Measurements from ENCODE around the gene OR1F1. TPM values are rescaled to one million over a fixed set of nuclear protein-coding genes. Genes with fewer than 3 reads are reported as not detected.
A peak's percentile ranks its signal among the peaks of the same experiment; 100 is the strongest.
"Not testable (repeated sequence)": the region's sequence is repeated elsewhere in the genome, so short reads cannot be mapped to it uniquely, and the experiment has no call there.

The OR1F1 gene
- total and polyA plus RNA-seq, 9 of the 15 experiments (the other 6 are each of a cell fraction or from before 2014, with no cell fraction given), result 0.15 to 0.61 (median 0.35) TPM; not detected in 3

- H3K27me3 ChIP-seq (ENCODE audit: control insufficient read depth in 2 of 2, insufficient read depth in 2 of 2, low read length in 2 of 2); H3K36me3 ChIP-seq (ENCODE audit: control insufficient read depth, insufficient read depth, low read length); DNase-seq (ENCODE audit: extremely low read depth in 1 of 4, low spot score in 3 of 4); in situ Hi-C loops (cut with MboI); H3K9me1 ChIP-seq (ENCODE audit: control insufficient read depth, insufficient read depth, low read length); H2AFZ ChIP-seq (ENCODE audit: low read depth, low read length); H4K20me1 ChIP-seq (replicated peaks; ENCODE audit: control insufficient read depth, insufficient read depth, low read length); FAIRE-seq; ATAC-seq; H3K27ac ChIP-seq (ENCODE audit: extremely low read depth, low read depth, low read length); H3K79me2 ChIP-seq (ENCODE audit: control insufficient read depth, insufficient read depth, low read length); H3K9me3 ChIP-seq (replicated peaks; ENCODE audit: control insufficient read depth, insufficient read depth, low read depth, low read length); CTCF ChIA-PET (ENCODE audit: low intra/inter-chr PET ratio): not testable (repeated sequence)
- intact Hi-C loops (cut with micrococcal nuclease), result loop anchor here (10.0 kb wide), 1 partner anchor 323 kb away; the partner anchor contains the start of gene CLUAP1
- TSS peak; percentile 80 for BruUV-seq (replicated peaks)
- H3K4me2 ChIP-seq (ENCODE audit: insufficient read depth, low read length), result peak overlapping the region; percentile 91; the same call in 1 of the 2 replicates
- peaks cover 13 to 29% of the 10 kb centered on the region in 2 experiments; a peak in 4 of 5 replicates for H3K4me1 ChIP-seq (replicated peaks in 1 of 2; ENCODE audit: control insufficient read depth in 2 of 2, insufficient read depth in 2 of 2, low read length in 2 of 2)
- H3K9ac ChIP-seq (ENCODE audit: insufficient read depth in 1 of 2, low read depth in 2 of 2, low read length in 2 of 2), result peak overlapping the region in 1 of 2 experiments; percentile 93; a peak in 1 of 4 replicates
- POLR2A ChIA-PET, result interaction anchor here (0.7 to 1.6 kb wide), 4 partner anchors 9 to 129 kb away, joined by 3 to 4 read pairs (median 4); no protein-coding TSS in a partner anchor
- 10% methylated on average over 8 of the region's 8 CpGs for WGBS (ENCODE audit: insufficient coverage, low coverage, missing lambda C conversion rate)
- H3K4me3 ChIP-seq, result peak overlapping the region; percentile 62
- TF ChIP-seq TRIM24 (IDR thresholded peaks at IDR 0.05) (0 out of 4 replicates have a peak, but pooled peaks of 1 of the 2 experiments have one; percentile 4), BHLHE40 (IDR thresholded peaks at IDR 0.05; ENCODE audit: low read length) (0 out of 2 replicates have a peak, but pooled peaks have one; percentile 12), MEIS2 (IDR thresholded peaks at IDR 0.05; ENCODE audit: partially characterized antibody) (peak; percentile 24), ETV1 (tag; conservative IDR thresholded peaks at IDR 0.05; ENCODE audit: low read depth) (0 out of 2 replicates have a peak, but pooled peaks have one; percentile 11), AFF1 (IDR thresholded peaks at IDR 0.05; ENCODE audit: low read depth in 1 of 2, partially characterized antibody in 2 of 2) (peak; percentile 32 to 53), BCLAF1 (IDR thresholded peaks at IDR 0.05; ENCODE audit: borderline replicate concordance in 1 of 2, control insufficient read depth in 1 of 2, low read depth in 2 of 2, low read length in 1 of 2) (0 out of 4 replicates have a peak, but pooled peaks of 1 of the 2 experiments have one; percentile 31), PKNOX1 (IDR thresholded peaks at IDR 0.05) (peak; percentile 17; the same call in 1 of the 2 replicates), ATF7 (IDR thresholded peaks at IDR 0.05) (0 out of 2 replicates have a peak, but pooled peaks have one; percentile 21), SMARCA5 (IDR thresholded peaks at IDR 0.05) (0 out of 2 replicates have a peak, but pooled peaks have one; percentile 24)
Observed at GRCh38 chr16:3182293-3182607, 5.8 kb upstream of the OR1F1 start.
